Astrocyte of the cerebellum (primary cell): ENCODE data around the gene SH2D3C.
A peak's percentile ranks its signal among the peaks of the same experiment; 100 is the strongest.

Source experiments
- DNase-seq: peaks from one replicate; pipeline ENCODE4 v3.0.0-alpha.2; 2011; ENCODE audit warnings: low read depth
- H3K4me3 ChIP-seq: 2 replicates; pipeline ENCODE4 v1.5.1; 2011; ENCODE audit warnings: mild to moderate bottlenecking, low read depth, low read length, moderate library complexity
- CTCF ChIP-seq: IDR thresholded peaks from 2 replicates; pipeline ENCODE4 v1.5.1; 2012; ENCODE audit warnings: low read length, low read depth, moderate library complexity, mild to moderate bottlenecking; ENCODE audit errors: missing control alignments
- in situ Hi-C: cut with HindIII; loops from 2 replicates; pipeline ENCODE4 v1.10.0; 2017; ENCODE audit warnings: low sequenced_read_pairs

Gene SH2D3C

GRCh38 chr9:127770583-127770904 is 7.9 kb downstream of the SH2D3C start:
- peak overlapping the region; percentile 38 for H3K4me3 ChIP-seq
- in situ Hi-C loops, result no loop called here
- DNase-seq, result no peak
- no peak for TF ChIP-seq CTCF

- no peak for TF ChIP-seq CTCF
- no peak overlapping the region for H3K4me3 ChIP-seq
- in situ Hi-C loops, result no loop called here
- DNase-seq, result no peak
Observed at GRCh38 chr9:127769929-127770582, 8.4 kb downstream of the SH2D3C start.

DNA sequence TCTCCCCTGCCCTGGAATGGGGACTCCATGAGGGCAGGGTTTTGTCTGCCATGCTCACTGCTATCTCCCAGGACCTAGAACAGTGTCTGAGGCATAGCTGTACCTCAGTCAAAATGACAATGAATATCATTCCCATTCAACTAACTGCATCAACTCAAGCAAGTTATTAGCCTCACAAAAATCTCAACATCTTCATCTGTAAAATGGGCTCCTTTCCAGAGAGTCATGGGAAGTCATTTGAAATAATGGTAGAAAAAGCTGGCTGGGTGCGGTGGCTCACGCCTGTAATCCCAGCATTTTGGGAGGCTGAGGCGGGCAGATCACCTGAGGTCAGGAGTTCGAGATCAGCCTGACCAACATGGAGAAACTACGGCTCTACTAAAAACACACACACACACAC is 9.4 kb downstream of the SH2D3C start:
- TF ChIP-seq CTCF, result no peak
- in situ Hi-C loops, result no loop called here
- DNase-seq, result no peak
- H3K4me3 ChIP-seq, result no peak overlapping the region

DNA sequence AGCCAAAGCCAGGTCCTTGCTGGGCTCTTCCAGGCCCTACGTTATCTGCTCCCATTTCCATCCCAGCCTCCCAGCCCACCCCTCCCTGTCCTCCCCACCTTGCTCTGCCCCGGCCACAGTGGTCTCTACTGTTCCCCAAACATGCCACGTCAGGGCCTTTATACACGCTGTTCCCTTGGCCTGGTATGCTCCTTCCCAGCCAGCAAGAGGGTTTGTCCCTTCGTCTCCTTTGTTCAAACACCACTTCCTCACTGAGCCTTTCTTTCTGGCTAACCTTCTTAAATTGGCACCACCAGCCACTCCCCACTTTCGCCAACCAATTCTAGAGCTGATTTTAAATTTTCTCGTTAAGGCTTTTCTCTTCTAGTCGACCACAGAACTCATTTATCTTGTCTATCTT is 9.8 kb downstream of the SH2D3C start:
- no peak overlapping the region for H3K4me3 ChIP-seq
- no peak for TF ChIP-seq CTCF
- no peak for DNase-seq
- in situ Hi-C loops, result no loop called here

GRCh38 chr9:127767909-127768331 is 10.5 kb downstream of the SH2D3C start:
- no peak for TF ChIP-seq CTCF
- no peak for DNase-seq
- in situ Hi-C loops, result no loop called here
- H3K4me3 ChIP-seq, result no peak overlapping the region

- DNase-seq, result no peak
- no peak for TF ChIP-seq CTCF
- H3K4me3 ChIP-seq, result no peak overlapping the region
- in situ Hi-C loops, result no loop called here
Observed at GRCh38 chr9:127767410-127767809, 11.1 kb downstream of the SH2D3C start.

GRCh38 chr9:127765418-127765817 is 13.0 kb downstream of the SH2D3C start:
- H3K4me3 ChIP-seq, result no peak overlapping the region
- in situ Hi-C loops, result no loop called here
- no peak for DNase-seq
- no peak for TF ChIP-seq CTCF
